GM18951 (cell line): ENCODE measurements around the gene CLPX.
"Not testable (repeated sequence)": the region's sequence is repeated elsewhere in the genome, so short reads cannot be mapped to it uniquely, and the experiment has no call there.

Source experiments
- POLR2A ChIP-seq: IDR thresholded peaks from 4 replicates; pipeline ENCODE4 v1.6.1; 2011; ENCODE audit warnings: mild to moderate bottlenecking; ENCODE audit not compliant: insufficient read length, insufficient read depth; ENCODE audit errors: extremely low read depth
- in situ Hi-C: fragments of 300-500 bp; cut with MboI; formaldehyde crosslinking; loops from one replicate; pipeline ENCODE4 v1.12.0; 2022; ENCODE audit warnings: low sequenced_read_pairs, mixed read lengths, inconsistent platforms; ENCODE audit not compliant: unreplicated experiment

Gene CLPX

GRCh38 chr15:65196637-65197336, 11.6 kb upstream of the CLPX start:
- TF ChIP-seq POLR2A, result no peak
- in situ Hi-C loops, result loop anchor here (10.0 kb wide), 1 partner anchor 88 kb away; the partner anchor contains the start of gene PARP16

DNA sequence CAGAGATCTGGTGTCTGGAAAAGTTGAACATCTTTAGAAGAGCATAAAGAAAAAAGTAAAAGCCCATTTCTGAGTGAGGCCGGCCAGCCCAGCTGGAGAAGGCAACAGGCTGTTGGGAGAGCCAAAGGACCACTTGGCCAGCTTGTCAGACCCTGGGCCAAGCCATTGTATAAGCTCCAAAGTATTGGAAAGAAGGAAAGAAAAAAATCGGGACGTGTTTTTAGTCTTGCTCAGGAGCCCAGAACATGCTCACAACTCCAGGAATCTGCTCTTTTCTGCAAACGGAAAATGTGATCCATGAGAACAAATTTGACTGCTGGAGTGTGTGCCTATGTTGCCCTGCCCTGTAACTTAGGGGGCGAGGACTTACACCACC, 10.4 kb upstream of the CLPX start:
- TF ChIP-seq POLR2A, result no peak
- in situ Hi-C loops, result loop anchor here (10.0 kb wide), 1 partner anchor 89 kb away; the partner anchor contains the start of gene PARP16

DNA sequence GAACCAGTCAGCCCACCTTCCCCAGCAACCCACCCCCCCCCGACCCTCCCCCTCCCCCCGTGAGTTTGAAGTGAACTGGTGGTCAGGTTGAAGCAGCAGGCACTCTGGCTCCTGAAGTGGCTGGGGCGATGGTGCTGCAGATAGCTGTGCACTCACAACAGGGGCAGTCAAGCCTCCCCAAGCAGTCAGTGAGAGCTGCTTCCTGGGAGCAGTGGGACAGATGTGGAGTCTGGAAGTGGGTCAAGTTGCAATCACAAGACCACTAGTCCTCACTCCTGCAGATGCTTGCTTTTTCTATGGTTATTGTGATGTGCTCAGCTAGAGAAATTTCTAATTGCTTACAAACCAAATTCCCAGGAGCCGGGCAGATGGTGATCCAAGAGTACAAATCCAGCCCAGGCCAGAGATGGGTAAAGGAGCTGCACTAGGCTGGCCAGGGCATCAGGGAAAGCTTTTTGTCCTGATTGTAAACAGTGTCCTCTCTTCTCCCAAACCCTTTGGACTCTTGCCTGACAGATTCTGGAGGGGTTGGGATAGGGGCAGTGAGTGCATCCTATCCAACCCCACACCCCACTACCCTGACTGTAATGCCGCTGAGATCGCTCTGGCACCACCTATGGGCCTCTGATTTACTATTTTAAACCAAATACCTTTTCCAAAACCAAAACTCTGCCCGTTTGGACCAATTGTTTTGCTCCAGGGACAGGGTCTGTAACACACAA, 9.8 kb upstream of the CLPX start:
- in situ Hi-C loops, result loop anchor here (10.0 kb wide), 1 partner anchor 90 kb away; the partner anchor contains the start of gene PARP16

DNA sequence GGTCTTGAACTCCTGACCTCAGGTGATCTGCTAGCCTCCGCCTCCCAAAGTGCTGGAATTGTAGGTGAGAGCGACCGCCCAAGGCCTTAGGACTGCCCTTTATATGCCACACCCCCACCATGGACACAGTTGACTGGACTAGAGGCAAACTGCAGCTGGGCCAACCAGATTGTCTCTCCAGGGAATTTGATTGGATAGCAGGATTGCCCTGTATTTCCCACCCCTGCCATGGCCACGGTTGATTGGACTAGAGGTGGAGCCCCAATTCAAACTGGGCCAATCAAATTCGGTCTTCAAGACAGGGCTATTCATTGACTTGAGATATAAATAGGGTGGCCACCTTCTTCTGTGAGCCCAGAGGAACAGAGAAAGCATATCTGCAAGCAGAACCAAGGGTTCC, 6.9 kb upstream of the CLPX start:
- TF ChIP-seq POLR2A, result no peak
- in situ Hi-C loops, result loop anchor here (10.0 kb wide), 1 partner anchor 93 kb away; the partner anchor contains the start of gene PARP16

More for the DNA sequence above, 9.8 kb upstream of the CLPX start:
- TF ChIP-seq POLR2A, result no peak

DNA sequence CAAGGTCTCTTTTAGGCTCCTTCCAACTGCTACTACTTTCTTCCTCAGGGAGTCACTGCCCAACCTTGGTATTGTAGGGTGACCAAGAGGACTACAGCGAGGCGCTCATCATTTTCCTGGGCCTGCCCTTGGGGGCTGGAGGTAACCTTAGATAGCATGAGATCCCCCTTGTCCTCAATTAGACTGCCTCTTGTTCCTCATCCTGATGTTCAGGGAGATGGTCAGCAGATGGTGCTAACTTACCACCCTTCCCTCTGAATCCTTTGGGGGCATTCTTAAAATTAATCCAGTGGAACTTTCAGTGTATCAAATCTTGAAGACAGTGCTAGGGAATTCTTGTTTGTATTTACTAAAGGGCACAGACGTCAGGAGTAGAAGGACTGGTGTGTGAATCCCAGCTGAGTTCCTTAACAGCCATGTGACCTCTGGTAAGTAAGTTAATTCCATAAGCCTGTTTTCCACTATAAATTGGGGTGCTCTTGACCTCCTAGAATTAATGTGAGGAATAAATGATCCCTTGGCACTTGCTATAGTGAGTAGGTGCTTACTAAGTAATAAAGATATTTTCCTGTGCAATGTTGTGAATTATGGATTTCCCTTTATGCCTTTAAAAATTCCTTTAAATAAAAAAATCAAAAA, 4.1 kb upstream of the CLPX start:
- no peak for TF ChIP-seq POLR2A
- in situ Hi-C loops, result no loop called here

GRCh38 chr15:65188472-65188871, 3.3 kb upstream of the CLPX start:
- in situ Hi-C loops, result not testable (repeated sequence)

- TF ChIP-seq POLR2A, result peak; percentile 37
Measured at GRCh38 chr15:65184305-65184867, 756 bp downstream of the CLPX start.

GRCh38 chr15:65183865-65184159, 1.3 kb downstream of the CLPX start:
- in situ Hi-C loops, result no loop called here
- no peak for TF ChIP-seq POLR2A

More at GRCh38 chr15:65184305-65184867, 756 bp downstream of the CLPX start:
- in situ Hi-C loops, result no loop called here

DNA sequence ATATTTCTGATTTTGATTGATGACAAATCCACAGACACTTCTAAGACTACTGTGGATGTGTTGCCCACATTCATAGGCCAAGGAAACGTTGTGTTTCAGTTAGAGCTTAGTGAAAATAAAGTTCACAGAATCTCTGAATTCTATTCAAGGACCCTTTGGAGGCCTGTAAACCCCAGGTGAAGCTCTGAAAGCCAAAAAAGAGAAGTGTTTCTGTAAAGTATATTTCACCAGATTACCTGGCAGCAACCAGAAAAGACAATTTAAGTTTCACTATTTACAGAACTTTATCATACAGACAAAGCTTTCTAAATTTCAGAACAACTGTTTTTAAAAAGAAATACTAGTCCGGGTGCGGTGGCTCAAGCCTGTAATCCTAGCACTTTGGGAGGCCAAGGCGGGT, 2.6 kb downstream of the CLPX start:
- TF ChIP-seq POLR2A, result no peak
- in situ Hi-C loops, result no loop called here

- in situ Hi-C loops, result not testable (repeated sequence)
Measured at GRCh38 chr15:65181582-65182353, 3.4 kb downstream of the CLPX start.

GRCh38 chr15:65180167-65180566, 5.0 kb downstream of the CLPX start:
- TF ChIP-seq POLR2A, result no peak
- in situ Hi-C loops, result no loop called here

- in situ Hi-C loops, result no loop called here
Measured at GRCh38 chr15:65177901-65178300, 7.2 kb downstream of the CLPX start.

GRCh38 chr15:65176056-65176455, 9.1 kb downstream of the CLPX start:
- TF ChIP-seq POLR2A, result no peak
- in situ Hi-C loops, result no loop called here

More at GRCh38 chr15:65177901-65178300, 7.2 kb downstream of the CLPX start:
- no peak for TF ChIP-seq POLR2A
